H9 (cell line): ENCODE measurements around the gene ARID2. TPM values are rescaled to one million over a fixed set of nuclear protein-coding genes. Genes with fewer than 3 reads are reported as not detected.

Source experiments
- DNase-seq: peaks from one replicate; pipeline ENCODE4 v3.0.0-alpha.2; 2017
- H2AFZ ChIP-seq: one replicate; pipeline ENCODE4 v1.6.1; 2013; ENCODE audit warnings: mild to moderate bottlenecking, low read length, control low read depth, moderate library complexity
- H2AK5ac ChIP-seq: 2 replicates; pipeline ENCODE4 v1.6.1; 2013; ENCODE audit warnings: low read length, control low read depth, mixed read lengths; ENCODE audit not compliant: insufficient read length
- H2BK120ac ChIP-seq: one replicate; pipeline ENCODE4 v1.6.1; 2013; ENCODE audit warnings: low read depth, mild to moderate bottlenecking, low read length, control low read depth, inconsistent platforms; ENCODE audit not compliant: poor library complexity, severe bottlenecking
- H2BK12ac ChIP-seq: 2 replicates; pipeline ENCODE4 v1.6.1; 2013; ENCODE audit warnings: low read length, control low read depth, mixed read lengths, low read depth; ENCODE audit not compliant: insufficient read length
- H2BK15ac ChIP-seq: 2 replicates; pipeline ENCODE4 v1.6.1; 2013; ENCODE audit warnings: low read depth, low read length, control low read depth
- H2BK20ac ChIP-seq: one replicate; pipeline ENCODE4 v1.6.1; 2013; ENCODE audit warnings: low read depth, mild to moderate bottlenecking, low read length, control low read depth, inconsistent platforms; ENCODE audit not compliant: poor library complexity, severe bottlenecking
- H2BK5ac ChIP-seq: 2 replicates; pipeline ENCODE4 v1.6.1; 2013; ENCODE audit warnings: low read length, control low read depth, mixed read lengths; ENCODE audit not compliant: insufficient read length
- H3K14ac ChIP-seq: 2 replicates; pipeline ENCODE4 v1.6.1; 2013; ENCODE audit warnings: low read length, control low read depth; ENCODE audit not compliant: insufficient read depth
- H3K18ac ChIP-seq: 2 replicates; pipeline ENCODE4 v1.6.1; 2013; ENCODE audit warnings: low read depth, mild to moderate bottlenecking, mixed read lengths, low read length, control low read depth; ENCODE audit not compliant: insufficient read length
- H3K23ac ChIP-seq: 2 replicates; pipeline ENCODE4 v1.6.1; 2013; ENCODE audit warnings: low read length, control low read depth, mixed read lengths, low read depth; ENCODE audit not compliant: insufficient read length
- H3K23me2 ChIP-seq: 2 replicates; pipeline ENCODE4 v1.6.1; 2013; ENCODE audit warnings: low read depth, mild to moderate bottlenecking, mixed read lengths, low read length, control low read depth; ENCODE audit not compliant: insufficient read length, poor library complexity, severe bottlenecking
- H3K27ac ChIP-seq: 2 replicates; pipeline ENCODE4 v1.5.1; 2013; ENCODE audit warnings: low read length, control low read depth, mixed read lengths, low read depth; ENCODE audit not compliant: insufficient read length
- H3K27me3 ChIP-seq: 2 replicates; pipeline ENCODE4 v1.6.1; 2013; ENCODE audit warnings: low read length, control low read depth, inconsistent platforms; ENCODE audit not compliant: insufficient read depth
- H3K4ac ChIP-seq: 2 replicates; pipeline ENCODE4 v1.6.1; 2013; ENCODE audit warnings: low read depth, mild to moderate bottlenecking, control low read depth, inconsistent platforms, low read length, moderate library complexity
- H3K4me1 ChIP-seq: 2 replicates; pipeline ENCODE4 v1.6.1; 2013; ENCODE audit warnings: low read length, control low read depth, inconsistent platforms; ENCODE audit not compliant: insufficient read depth
- H3K4me2 ChIP-seq: 2 replicates; pipeline ENCODE4 v1.6.1; 2013; ENCODE audit warnings: low read length, control low read depth, mixed read lengths; ENCODE audit not compliant: insufficient read length, insufficient read depth
- H3K56ac ChIP-seq: 2 replicates; pipeline ENCODE4 v1.6.1; 2013; ENCODE audit warnings: low read depth, mild to moderate bottlenecking, mixed read lengths, low read length, control low read depth; ENCODE audit not compliant: insufficient read length
- H3K79me1 ChIP-seq: 2 replicates; pipeline ENCODE4 v1.6.1; 2013; ENCODE audit warnings: low read depth, mild to moderate bottlenecking, moderate library complexity, low read length, control low read depth, inconsistent platforms; ENCODE audit not compliant: insufficient read depth, poor library complexity, severe bottlenecking
- H3K79me2 ChIP-seq: 2 replicates; pipeline ENCODE4 v1.6.1; 2013; ENCODE audit warnings: low read length, control low read depth, inconsistent platforms; ENCODE audit not compliant: insufficient read depth
- H3K9ac ChIP-seq: 2 replicates; pipeline ENCODE4 v1.6.1; 2013; ENCODE audit warnings: low read length, control low read depth, mixed read lengths; ENCODE audit not compliant: insufficient read length; ENCODE audit errors: extremely low read depth
- H3K9me3 ChIP-seq: one replicate; pipeline ENCODE4 v1.6.1; 2013; ENCODE audit warnings: low read depth, low read length, inconsistent platforms; ENCODE audit not compliant: control insufficient read depth
- H3T11ph ChIP-seq: one replicate; pipeline ENCODE4 v1.6.1; 2013; ENCODE audit warnings: mild to moderate bottlenecking, low read length, control low read depth, inconsistent platforms
- H4K20me1 ChIP-seq: one replicate; pipeline ENCODE4 v1.6.1; 2013; ENCODE audit not compliant: control insufficient read depth, insufficient read length, insufficient read depth
- H4K5ac ChIP-seq: 2 replicates; pipeline ENCODE4 v1.6.1; 2013; ENCODE audit warnings: low read depth, mild to moderate bottlenecking, mixed read lengths, low read length, control low read depth; ENCODE audit not compliant: insufficient read length
- H4K8ac ChIP-seq: replicated peaks from 2 replicates; pipeline ENCODE4 v1.6.1; 2013; ENCODE audit warnings: low read length, control low read depth, mixed read lengths, low read depth; ENCODE audit not compliant: insufficient read length
- H4K91ac ChIP-seq: 2 replicates; pipeline ENCODE4 v1.6.1; 2013; ENCODE audit warnings: low read depth, mild to moderate bottlenecking, moderate library complexity, mixed read lengths, low read length, control low read depth; ENCODE audit not compliant: insufficient read length
- H3K27ac Mint-ChIP-seq, 3 experiments: 2 replicates in 2 of 3; 3 replicates in 1 of 3; pipeline ENCODE4 v1.8.0; 2020 to 2021; ENCODE audit warnings: mixed read lengths in 3 of 3, mild to moderate bottlenecking in 1 of 3, moderate library complexity in 1 of 3
- H3K27me3 Mint-ChIP-seq: 2 replicates; pipeline ENCODE4 v1.8.0; 2021; ENCODE audit warnings: low read depth, mild to moderate bottlenecking, moderate library complexity, mixed read lengths
- H3K36me3 Mint-ChIP-seq, 3 experiments: 2 replicates in 2 of 3; 3 replicates in 1 of 3; pipeline ENCODE4 v1.8.0; 2020 to 2021; ENCODE audit warnings: low read depth in 3 of 3, mixed read lengths in 3 of 3; ENCODE audit not compliant: insufficient read depth in 1 of 3
- H3K4me1 Mint-ChIP-seq, 2 experiments: 2 replicates each; pipeline ENCODE4 v1.8.0; 2020; ENCODE audit warnings: mixed read lengths in 2 of 2
- H3K4me3 Mint-ChIP-seq, 2 experiments: 2 replicates in 1 of 2; 3 replicates in 1 of 2; pipeline ENCODE4 v1.8.0; 2020 to 2021; ENCODE audit warnings: mild to moderate bottlenecking in 2 of 2, mixed read lengths in 2 of 2, moderate library complexity in 1 of 2
- H3K9me3 Mint-ChIP-seq, 2 experiments: 2 replicates in 1 of 2; 3 replicates in 1 of 2; pipeline ENCODE4 v1.8.0; 2020; ENCODE audit warnings: mild to moderate bottlenecking in 2 of 2, mixed read lengths in 2 of 2, moderate library complexity in 1 of 2
- CTCF ChIP-seq: fragments of 200-600 bp; sonication (generic); conservative IDR thresholded peaks from 3 replicates; pipeline ENCODE4 v1.8.0; 2021; ENCODE audit warnings: antibody characterized with exemption, mild to moderate bottlenecking
- WGBS: extraction: QIAGEN DNeasy Blood & Tissue Kit; methylation state at CpG from one replicate; pipeline ENCODE4 v1.1.7; 2013; ENCODE audit warnings: missing lambda C conversion rate, low lambda C conversion rate, mixed read lengths; ENCODE audit not compliant: insufficient read length; ENCODE audit errors: extremely low coverage; 5-methylcytosine and 5-hydroxymethylcytosine counted together
- total RNA-seq: library from RNA; stranded (reverse); gene quantifications from 2 replicates; pipeline ENCODE4 v1.2.1, GENCODE V29; 2021

Gene ARID2
- total RNA-seq, 1 experiment from 2014 or later = 63.8 TPM

GRCh38 chr12:45721954-45722353 is 7.6 kb upstream of the ARID2 start:
- Histone ChIP-seq H3K56ac (no peak overlapping the region), H2AK5ac (no peak overlapping the region), H2BK120ac (no peak overlapping the region), H2BK12ac (no peak overlapping the region), H3K9me3 (no peaks in the 10 kb centered on the region), H3K23ac (no peak overlapping the region), H3K27me3 (no peaks in the 10 kb centered on the region), H3K23me2 (no peaks in the 10 kb centered on the region), H4K5ac (no peak overlapping the region), H3K79me1 (no peaks in the 10 kb centered on the region), H2BK20ac (no peak overlapping the region), H3K4me2 (no peak overlapping the region), H4K8ac (no peak overlapping the region), H3K14ac (no peak overlapping the region), H4K91ac (no peak overlapping the region), H3K4ac (no peak overlapping the region), H3T11ph (no peak overlapping the region), H3K9ac (no peak overlapping the region), H2AFZ (no peak overlapping the region), H3K79me2 (no peaks in the 10 kb centered on the region), H4K20me1 (no peaks in the 10 kb centered on the region), H3K18ac (no peak overlapping the region), H3K27ac (no peak overlapping the region), H2BK15ac (no peak overlapping the region), H2BK5ac (no peak overlapping the region), H3K4me1 (no peaks in the 10 kb centered on the region)
- no peak overlapping the region for H3K27ac Mint-ChIP-seq
- no CpG with 5 or more reads among the region's 7 CpGs for WGBS
- no peaks in the 10 kb centered on the region for H3K27me3 Mint-ChIP-seq
- DNase-seq = no peak
- H3K36me3 Mint-ChIP-seq = no peaks in the 10 kb centered on the region
- no peak overlapping the region for H3K4me3 Mint-ChIP-seq
- peaks cover 8 to 9% of the 10 kb centered on the region in 2 experiments for H3K4me1 Mint-ChIP-seq
- no peak for TF ChIP-seq CTCF
- no peaks in the 10 kb centered on the region for H3K9me3 Mint-ChIP-seq
